ENCODE results near the gene CTBP1.

CTBP1 gene

GRCh38 chr4:1249731-1250526 is 999 bp upstream of the CTBP1 start:
- DNase-seq (ENCODE audit: low spot score) = no peak

- peak; percentile 93 for DNase-seq (ENCODE audit: low spot score)
Observed at GRCh38 chr4:1249148-1249730, 309 bp upstream of the CTBP1 start.

GRCh38 chr4:1247864-1248244 is 1.1 kb downstream of the CTBP1 start:
- no peak for DNase-seq (ENCODE audit: low spot score)

GRCh38 chr4:1246901-1247863 is 1.7 kb downstream of the CTBP1 start:
- DNase-seq (ENCODE audit: low spot score) = peak; percentile 24

- DNase-seq (ENCODE audit: low spot score) = no peak
Observed at GRCh38 chr4:1246111-1246881, 2.6 kb downstream of the CTBP1 start.

- DNase-seq (ENCODE audit: low spot score) = no peak
Observed at GRCh38 chr4:1245481-1246051, 3.4 kb downstream of the CTBP1 start.

- DNase-seq (ENCODE audit: low spot score) = no peak
Observed at GRCh38 chr4:1244978-1245471, 3.9 kb downstream of the CTBP1 start.

GRCh38 chr4:1244081-1244977 is 4.6 kb downstream of the CTBP1 start:
- DNase-seq (ENCODE audit: low spot score) = no peak

- DNase-seq (ENCODE audit: low spot score) = no peak
Observed at GRCh38 chr4:1243451-1244080, 5.4 kb downstream of the CTBP1 start.

- no peak for DNase-seq (ENCODE audit: low spot score)
Observed at GRCh38 chr4:1242506-1243450, 6.2 kb downstream of the CTBP1 start.

- no peak for DNase-seq (ENCODE audit: low spot score)
Observed at GRCh38 chr4:1241936-1242505, 6.9 kb downstream of the CTBP1 start.

- no peak for DNase-seq (ENCODE audit: low spot score)
Observed at GRCh38 chr4:1241466-1241935, 7.4 kb downstream of the CTBP1 start.

- DNase-seq (ENCODE audit: low spot score) = no peak
Observed at GRCh38 chr4:1240721-1241465, 8.0 kb downstream of the CTBP1 start.

- DNase-seq (ENCODE audit: low spot score) = no peak
Observed at GRCh38 chr4:1239950-1240307, 9.0 kb downstream of the CTBP1 start.

- no peak for DNase-seq (ENCODE audit: low spot score)
Observed at GRCh38 chr4:1239141-1239949, 9.6 kb downstream of the CTBP1 start.

GRCh38 chr4:1238676-1239000 is 10.3 kb downstream of the CTBP1 start:
- DNase-seq (ENCODE audit: low spot score) = no peak
